22Rv1 (cell line): ENCODE data around the gene REPS2.

Source experiments
- CTCF ChIP-seq: fragments of 450-650 bp; IDR thresholded peaks from 2 replicates; pipeline ENCODE4 v1.5.1; 2017; ENCODE audit warnings: mild to moderate bottlenecking
- ZFX ChIP-seq: fragments of 450-650 bp; IDR thresholded peaks from 2 replicates; pipeline ENCODE4 v1.6.1; 2017; ENCODE audit warnings: antibody characterized with exemption, borderline replicate concordance

GRCh38 chrX:16979226-16979625 lies 32.8 kb downstream of the REPS2 start:
- TF ChIP-seq CTCF (no peak), ZFX (no peak)
